NOMO-1 (cell line): Measurements from ENCODE around the gene NGLY1.

Source experiments
- DNase-seq, 2 experiments: peaks; one replicate each; lab custom pipeline; 2025; ENCODE audit not compliant: unreplicated experiment in 2 of 2; lab: John Stamatoyannopoulos, UW

The NGLY1 gene

GRCh38 chr3:25784971-25785370, 1.7 kb upstream of the NGLY1 start:
- no peak for DNase-seq

DNA sequence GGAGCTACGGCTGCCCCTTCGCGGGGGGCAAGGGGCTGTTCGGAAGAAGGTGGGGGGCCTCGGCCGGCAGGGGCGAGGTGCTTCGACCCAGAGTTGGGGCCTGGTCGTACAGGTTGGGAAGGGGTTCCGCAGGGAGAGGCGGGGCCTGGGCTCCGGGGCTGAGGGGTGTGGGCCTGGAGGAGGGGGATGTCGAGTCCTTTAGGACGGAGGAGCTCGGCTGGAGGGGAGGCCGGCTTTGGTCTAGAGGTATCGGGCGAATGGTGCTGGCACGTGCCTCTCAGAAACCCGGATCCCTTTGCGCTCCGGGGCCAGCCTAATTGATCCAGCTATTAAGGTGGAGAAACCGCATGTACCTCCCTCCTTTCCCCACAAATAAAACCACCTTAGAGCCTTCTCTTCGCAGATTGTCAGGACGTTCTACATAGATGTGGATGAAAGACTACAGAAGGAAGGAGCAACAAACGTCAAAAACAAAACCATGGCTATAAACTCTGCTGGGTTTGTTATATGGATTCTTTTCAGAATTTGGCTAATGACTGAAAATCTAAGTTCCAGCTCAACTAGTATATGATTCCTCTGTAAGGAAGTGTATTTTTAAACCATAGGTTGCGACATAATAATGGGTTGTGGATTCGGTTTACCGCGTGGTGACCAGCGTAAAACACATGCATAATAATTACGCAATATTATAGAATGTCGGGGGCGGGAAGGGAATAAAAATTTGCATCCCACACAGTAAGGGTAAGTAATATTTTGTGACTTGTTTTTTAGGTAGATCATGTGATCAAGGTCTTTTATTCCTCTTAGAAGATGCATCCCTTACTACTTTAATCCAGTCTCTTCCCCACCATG, 644 bp upstream of the NGLY1 start:
- DNase-seq = peak; percentile 49 to 73

GRCh38 chr3:25782636-25782937, 656 bp downstream of the NGLY1 start:
- no peak for DNase-seq

GRCh38 chr3:25781758-25782594, 1.3 kb downstream of the NGLY1 start:
- DNase-seq = peak in 1 of 2 experiments; percentile 34

- DNase-seq = peak in 1 of 2 experiments; percentile 47
These were observed 2.0 kb downstream of the NGLY1 start for GRCh38 chr3:25781145-25781757.

GRCh38 chr3:25780618-25781017, 2.6 kb downstream of the NGLY1 start:
- no peak for DNase-seq

GRCh38 chr3:25775936-25776335, 7.3 kb downstream of the NGLY1 start:
- no peak for DNase-seq

- no peak for DNase-seq
These were observed 14.4 kb downstream of the NGLY1 start for GRCh38 chr3:25768851-25769250.

DNA sequence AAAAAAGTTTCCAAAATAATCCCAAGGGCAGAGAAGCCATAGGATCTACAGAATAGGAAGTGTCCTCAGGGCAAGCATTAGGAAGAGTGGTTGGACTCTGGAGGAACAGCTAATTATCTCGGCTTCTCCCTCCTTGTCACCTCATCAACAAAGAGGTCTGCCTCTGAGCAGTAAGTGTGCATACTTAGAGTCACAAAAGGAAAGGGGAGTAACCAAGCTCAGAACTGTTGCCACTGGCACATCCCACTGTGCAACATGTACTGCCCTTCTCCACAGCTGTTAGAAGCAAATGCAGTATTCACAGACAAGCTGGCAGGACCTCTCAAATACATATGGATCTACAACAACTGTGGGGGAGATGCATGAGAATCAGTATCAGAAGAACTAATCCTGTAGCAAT, 31.5 kb downstream of the NGLY1 start:
- no peak for DNase-seq

DNA sequence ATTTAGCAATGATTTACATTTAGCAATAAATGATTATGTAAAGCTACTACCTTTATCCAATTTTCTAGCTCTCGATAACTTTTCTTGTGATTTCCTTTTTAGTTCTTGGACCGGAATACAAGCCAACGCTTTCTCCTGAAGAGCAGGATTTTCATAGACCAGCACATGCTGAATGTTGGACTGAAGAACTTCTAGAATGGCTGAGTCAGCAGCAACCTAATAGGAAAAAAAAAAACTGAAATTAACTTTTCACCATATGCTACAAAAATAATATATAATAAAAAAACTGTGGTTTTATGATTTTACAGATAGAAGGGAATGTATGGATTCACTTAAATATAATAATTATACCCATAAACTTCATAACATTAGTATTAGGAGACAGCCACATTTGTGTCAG, 32.2 kb downstream of the NGLY1 start:
- DNase-seq = no peak

- DNase-seq = no peak
These were observed 34.1 kb downstream of the NGLY1 start for GRCh38 chr3:25749031-25749581.

DNA sequence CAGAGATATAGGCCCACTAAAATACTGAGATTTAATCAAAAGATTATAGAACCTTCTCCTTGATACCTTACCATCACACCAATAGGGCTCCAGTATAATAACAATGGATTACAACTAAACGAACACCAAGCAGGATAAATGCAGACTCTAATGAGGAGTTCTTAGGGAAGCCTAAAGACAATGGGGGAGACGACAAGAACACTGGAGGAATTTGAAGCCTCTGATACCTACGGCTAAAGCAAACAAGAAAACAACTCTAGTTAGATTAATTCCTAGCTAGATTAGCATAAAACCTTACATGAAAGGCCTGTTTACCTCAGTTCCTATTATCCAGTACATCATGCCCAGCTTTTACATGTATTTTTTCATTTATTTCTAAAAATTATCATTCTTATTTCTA, 35.1 kb downstream of the NGLY1 start:
- DNase-seq = no peak

DNA sequence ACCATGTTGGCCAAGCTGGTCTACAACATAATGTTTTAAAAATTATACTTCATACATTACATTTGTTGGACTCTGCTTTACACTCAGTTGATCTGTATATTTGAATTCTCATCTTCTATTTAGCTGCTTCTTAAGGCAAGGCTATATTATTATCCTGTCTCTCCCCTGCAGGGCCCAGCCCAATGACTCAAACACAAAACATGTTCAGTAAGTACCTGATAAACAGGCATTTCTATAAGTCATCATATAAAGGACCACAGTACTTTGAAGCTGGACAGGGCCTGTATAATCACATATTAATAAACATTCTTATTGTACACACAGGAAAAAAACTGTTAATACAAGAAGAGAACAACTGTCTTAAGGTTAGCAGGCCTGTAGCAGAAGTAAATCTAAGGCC, 36.2 kb downstream of the NGLY1 start:
- DNase-seq = no peak

GRCh38 chr3:25744470-25744869, 38.8 kb downstream of the NGLY1 start:
- DNase-seq = no peak

- DNase-seq = no peak
These were observed 55.1 kb downstream of the NGLY1 start for GRCh38 chr3:25728101-25728500.

DNA sequence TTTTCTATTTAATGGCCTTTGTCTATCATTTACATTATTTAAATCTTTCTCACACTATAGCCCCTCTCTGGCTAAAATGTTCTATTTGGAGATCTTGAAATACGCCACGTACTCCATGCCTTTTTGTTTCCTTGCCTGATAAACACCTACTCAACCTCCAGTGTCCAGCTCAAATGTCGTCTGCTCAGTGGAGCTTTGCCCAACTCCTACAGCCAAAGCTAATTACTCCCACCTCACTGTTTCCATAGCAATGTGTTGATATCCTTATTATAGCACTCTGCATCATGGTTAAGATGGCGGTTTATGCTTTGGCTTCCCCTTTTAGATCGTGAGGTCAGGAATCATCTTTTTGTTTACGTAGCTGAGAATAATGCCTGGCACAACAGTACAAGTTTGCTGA, 55.9 kb downstream of the NGLY1 start:
- no peak for DNase-seq

DNA sequence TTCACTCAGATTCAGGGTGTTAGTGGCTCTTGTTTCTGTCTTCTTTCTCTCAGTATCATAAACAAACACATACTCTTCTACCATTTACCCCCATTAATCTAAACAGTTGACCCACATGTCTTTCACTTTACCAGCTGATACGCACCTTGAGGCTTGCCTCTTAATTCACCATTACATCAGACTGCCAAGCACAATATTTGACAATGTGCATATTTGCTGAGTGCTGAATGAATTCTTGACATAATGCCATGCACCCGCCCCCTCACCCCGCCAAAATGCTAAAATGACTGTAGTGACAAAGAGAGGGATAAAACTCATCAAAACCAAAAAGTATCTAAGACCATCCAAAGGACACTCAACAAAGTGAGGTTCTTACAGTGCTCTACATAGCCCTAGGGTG, 57.4 kb downstream of the NGLY1 start:
- DNase-seq = no peak

DNA sequence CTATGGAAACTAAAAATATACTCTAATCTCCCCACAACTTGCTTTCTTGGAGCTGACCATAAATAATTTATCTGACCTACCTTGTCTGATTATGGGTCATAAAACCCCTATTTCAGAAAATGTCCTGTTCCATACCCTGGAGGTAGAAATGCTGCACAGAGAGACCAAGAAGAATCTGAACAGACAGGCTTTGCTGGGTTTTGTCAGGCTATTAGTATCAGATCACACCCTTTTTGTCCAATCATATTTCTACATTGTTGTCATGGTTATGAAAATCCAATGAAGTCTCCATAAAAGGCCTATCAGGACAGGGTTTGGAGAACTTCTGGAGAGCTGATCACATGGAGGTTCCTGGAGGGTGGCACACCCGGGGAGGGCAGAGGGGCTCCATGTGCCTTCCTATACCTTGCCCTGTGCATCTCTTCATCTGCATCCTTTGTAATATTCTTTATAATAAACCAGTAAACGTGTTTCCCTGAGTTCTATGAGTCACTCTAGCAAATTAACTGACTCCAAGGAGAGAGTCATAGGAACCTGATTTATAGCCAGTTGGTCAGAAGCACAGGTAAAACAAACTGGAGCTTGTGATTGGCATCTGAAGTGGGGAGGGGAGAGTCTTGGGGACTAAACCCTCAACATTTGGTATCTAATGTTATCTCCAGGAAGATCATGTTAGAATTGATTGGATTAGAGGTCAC, 58.1 kb downstream of the NGLY1 start:
- no peak for DNase-seq

GRCh38 chr3:25723802-25724201, 59.4 kb downstream of the NGLY1 start:
- no peak for DNase-seq

DNA sequence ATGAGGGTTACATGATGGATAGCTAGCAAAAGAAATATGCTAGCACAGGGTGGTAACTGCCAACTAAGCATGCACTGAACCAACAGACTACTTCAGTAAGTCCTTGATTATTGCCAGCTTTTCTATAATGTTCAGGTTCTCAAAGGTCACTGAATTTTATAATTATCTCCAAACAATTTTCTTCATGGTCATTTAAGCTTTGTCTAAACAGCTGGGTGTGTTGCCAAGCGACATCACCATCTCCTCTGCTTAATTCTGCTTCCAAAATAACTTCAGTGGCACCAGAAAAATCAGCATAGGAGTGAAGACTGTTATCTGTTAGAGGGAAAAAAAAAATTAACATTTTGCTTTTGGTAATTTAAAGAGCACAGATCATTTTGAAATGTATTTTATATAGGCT, 63.9 kb downstream of the NGLY1 start:
- no peak for DNase-seq
